NCI-H2227 treated with DMSO at 0.1 percent for 48 hours (cell line): ENCODE data around the gene RBBP7.
"Not testable (repeated sequence)": the region's sequence is repeated elsewhere in the genome, so short reads cannot be mapped to it uniquely, and the experiment has no call there.

ENCODE experiments used
- DNase-seq: peaks from one replicate; lab custom pipeline; 2025; lab: John Stamatoyannopoulos, UW

The RBBP7 gene

GRCh38 chrX:16862829-16863228 lies 7.3 kb downstream of the RBBP7 start:
- no peak for DNase-seq

GRCh38 chrX:16856744-16857143 lies 13.4 kb downstream of the RBBP7 start:
- DNase-seq = no peak

- not testable (repeated sequence) for DNase-seq
Observed at GRCh38 chrX:16856076-16856404, 14.1 kb downstream of the RBBP7 start.

DNA sequence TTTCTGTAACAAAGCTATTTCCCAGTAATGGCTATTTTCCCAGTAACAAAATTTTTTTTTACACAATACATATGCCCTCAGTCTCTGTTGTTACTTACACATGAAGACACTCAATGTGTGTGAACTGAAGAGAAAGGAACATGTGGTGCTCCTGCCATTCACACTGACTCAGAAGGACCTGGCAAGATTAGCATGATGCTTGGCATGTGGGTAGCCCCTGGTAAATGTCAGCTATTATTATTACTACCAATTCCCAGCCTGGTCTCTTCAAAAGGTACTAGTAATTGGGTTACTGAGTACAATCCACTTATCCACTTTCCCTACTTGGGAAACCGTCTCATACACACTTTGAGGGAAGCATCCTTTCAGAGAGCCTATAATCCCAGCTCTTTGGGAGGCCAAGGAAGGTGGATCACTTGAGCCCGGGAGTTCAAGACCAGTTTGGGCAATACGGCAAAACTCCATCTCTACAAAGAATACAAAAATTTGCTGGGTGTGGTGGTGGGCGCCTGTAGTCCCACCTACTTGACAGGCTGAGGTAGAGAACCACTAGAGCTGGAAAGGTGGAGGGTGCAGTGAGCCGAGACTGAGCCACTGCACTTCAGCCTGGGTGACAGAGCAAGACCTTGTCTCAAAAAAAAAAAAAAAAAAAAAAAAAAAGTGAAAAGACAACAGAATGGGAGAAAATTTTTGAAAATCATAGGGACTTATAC lies 14.6 kb downstream of the RBBP7 start:
- DNase-seq = no peak

DNA sequence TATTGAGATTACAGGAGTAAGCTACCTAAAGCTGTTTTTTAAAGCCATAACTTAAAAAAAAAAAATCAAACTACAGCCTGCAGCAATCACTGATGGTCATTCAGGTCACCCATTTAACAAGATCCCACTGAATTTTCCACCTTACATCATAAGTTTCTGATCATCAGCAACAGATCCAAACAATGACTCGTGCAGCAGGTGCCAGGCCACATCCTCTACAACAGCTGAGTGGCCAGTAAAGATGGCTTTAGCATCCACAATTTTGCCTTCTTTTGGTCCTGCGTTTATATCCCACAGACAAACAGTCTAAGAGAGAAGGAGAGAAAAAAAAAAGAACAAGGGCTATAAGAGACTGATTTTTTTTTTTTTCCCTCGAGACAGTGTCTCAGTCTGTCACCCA lies 16.6 kb downstream of the RBBP7 start:
- DNase-seq = no peak

- no peak for DNase-seq
Observed at GRCh38 chrX:16852617-16853179, 17.5 kb downstream of the RBBP7 start.

- DNase-seq = no peak
Observed at GRCh38 chrX:16851827-16852226, 18.3 kb downstream of the RBBP7 start.

GRCh38 chrX:16851421-16851820 lies 18.7 kb downstream of the RBBP7 start:
- no peak for DNase-seq

GRCh38 chrX:16848541-16848940 lies 21.6 kb downstream of the RBBP7 start:
- DNase-seq = no peak

GRCh38 chrX:16845686-16846085 lies 24.5 kb downstream of the RBBP7 start:
- DNase-seq = no peak

GRCh38 chrX:16843208-16843909 lies 26.8 kb downstream of the RBBP7 start:
- DNase-seq = no peak

- DNase-seq = no peak
Observed at GRCh38 chrX:16842684-16843083, 27.5 kb downstream of the RBBP7 start.

- no peak for DNase-seq
Observed at GRCh38 chrX:16839852-16840460, 30.2 kb downstream of the RBBP7 start.

DNA sequence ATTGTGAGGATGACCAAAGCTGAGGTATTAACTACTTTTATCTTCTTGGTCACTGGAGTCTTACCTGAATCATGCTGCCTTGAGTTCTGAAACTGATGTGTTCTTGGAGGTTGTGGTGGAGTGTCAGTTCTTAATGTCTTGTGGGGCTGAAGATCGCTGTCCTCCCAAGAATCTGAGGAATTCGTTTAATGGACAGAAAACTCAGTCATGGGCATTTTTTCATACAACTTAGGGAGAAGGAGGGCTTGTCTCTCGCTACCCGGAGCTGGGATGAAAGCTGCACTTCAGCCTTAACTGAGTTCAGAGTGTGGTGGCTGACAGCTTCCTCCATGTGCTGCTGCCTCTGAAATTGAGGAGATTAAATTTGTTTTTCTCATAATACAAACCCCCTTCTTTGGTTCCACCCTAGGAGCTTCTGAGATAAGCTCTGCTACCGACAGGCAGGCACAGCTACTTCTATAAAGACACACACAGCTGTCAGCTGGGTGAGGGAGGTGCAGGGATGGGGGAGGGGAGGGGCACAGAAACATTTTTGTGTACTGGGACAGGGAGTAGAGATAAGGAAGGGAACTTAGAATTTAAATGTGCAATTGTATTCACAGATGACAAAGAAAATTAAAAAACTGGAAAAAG lies 30.8 kb downstream of the RBBP7 start:
- DNase-seq = no peak

DNA sequence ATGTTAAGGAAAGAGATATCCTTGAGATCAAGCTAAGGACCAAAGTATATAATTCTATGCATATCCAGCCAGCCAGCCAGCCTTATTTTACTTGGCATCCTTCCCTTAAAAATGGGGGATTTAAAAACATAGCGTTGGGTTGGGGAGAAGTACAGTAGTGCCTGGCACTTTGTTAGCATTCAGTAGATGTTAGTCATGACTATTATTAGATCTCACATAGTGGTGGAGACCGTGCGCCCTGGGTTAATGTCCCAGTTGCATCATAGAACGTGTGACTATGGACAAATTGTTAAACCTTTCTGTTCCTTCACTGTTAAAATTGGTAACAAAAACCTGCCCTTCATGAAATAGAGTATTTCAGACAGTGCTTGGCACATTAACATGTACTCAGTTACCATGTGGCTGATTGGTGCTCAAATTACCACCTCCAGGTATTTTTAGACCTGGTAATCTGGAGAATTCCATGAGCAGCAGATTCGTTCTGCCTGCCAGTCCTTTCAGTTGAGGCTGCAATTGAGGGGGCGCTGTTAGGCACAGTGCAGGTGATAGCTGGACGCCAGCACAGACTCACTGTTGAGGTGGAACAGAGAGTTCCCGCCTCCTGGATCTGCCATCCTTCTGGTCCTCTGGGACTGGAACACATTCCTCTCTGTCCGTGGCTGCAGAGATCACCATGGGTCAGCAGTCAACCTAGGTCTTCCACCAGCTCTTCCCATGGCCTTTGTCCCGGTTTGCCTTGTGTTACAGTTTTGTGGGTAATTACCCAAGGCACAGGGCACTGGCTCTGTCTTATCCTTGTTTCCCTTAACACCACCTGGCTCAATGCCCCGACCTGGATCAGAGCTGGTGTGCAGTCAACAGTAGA lies 31.7 kb downstream of the RBBP7 start:
- DNase-seq = no peak

DNA sequence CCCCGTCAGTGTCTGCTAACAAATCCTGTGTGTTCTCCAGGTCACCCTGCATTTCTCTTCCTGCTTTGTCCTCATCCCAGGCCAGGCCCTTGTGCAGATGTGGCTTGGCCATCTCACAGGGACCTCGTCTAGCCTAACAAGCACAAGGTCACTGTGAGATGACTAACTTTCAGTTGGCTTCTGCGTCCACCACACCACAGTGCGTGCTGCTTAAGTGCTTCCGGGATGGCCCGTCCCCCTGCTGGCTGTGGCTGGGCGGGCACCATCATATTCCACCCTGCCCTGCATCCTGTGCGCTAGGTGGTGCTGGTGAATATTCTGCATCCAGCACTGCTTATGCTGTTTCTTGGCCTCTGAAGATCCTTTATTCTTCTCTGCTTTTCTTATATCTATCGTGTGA lies 33.8 kb downstream of the RBBP7 start:
- peak; percentile 45 for DNase-seq

GRCh38 chrX:16834806-16835205 lies 35.4 kb downstream of the RBBP7 start:
- peak; percentile 63 for DNase-seq

GRCh38 chrX:16832301-16832700 lies 37.9 kb downstream of the RBBP7 start:
- DNase-seq = no peak

- no peak for DNase-seq
Observed at GRCh38 chrX:16828124-16828908, 41.8 kb downstream of the RBBP7 start.

DNA sequence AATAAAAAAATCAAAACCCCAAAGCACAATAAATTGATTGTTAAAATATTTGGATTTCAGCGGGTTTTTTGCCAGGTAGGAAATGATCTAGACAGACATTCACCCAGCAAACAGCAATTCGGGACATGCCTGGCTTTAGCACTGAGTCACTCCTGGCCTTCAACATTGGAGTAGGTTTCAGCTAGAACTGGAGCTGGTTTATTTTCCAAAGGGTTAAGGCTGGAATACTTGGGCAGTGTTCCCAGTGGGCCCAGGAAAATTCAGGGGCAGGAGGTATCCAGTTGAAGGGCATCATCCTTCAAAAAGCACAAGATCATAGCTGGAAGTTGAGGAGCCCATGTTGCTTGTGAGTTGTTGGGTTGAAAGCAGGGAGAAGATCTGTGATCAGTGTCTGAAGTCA lies 42.9 kb downstream of the RBBP7 start:
- no peak for DNase-seq

- DNase-seq = peak; percentile 77
Observed at GRCh38 chrX:16826207-16826606, 44.0 kb downstream of the RBBP7 start.
